Endodermal cell (in vitro differentiated cells): ENCODE results near the gene OVOL2. TPM values are rescaled to one million over a fixed set of nuclear protein-coding genes. Genes with fewer than 3 reads are reported as not detected.

ENCODE experiments used
- DNase-seq: peaks from one replicate; pipeline ENCODE4 v3.0.0-alpha.2; 2017
- H3K27ac ChIP-seq: 2 replicates; pipeline ENCODE4 v1.5.1; 2013; ENCODE audit warnings: mild to moderate bottlenecking, low read depth, low read length, moderate library complexity
- H3K27me3 ChIP-seq: 2 replicates; pipeline ENCODE4 v1.6.1; 2013; ENCODE audit warnings: mild to moderate bottlenecking, low read length, moderate library complexity; ENCODE audit not compliant: insufficient read depth, control insufficient read depth, poor library complexity, severe bottlenecking
- H3K36me3 ChIP-seq: 2 replicates; pipeline ENCODE4 v1.7.0; 2013; ENCODE audit warnings: mild to moderate bottlenecking, low read length, moderate library complexity; ENCODE audit not compliant: control insufficient read depth, insufficient read depth
- H3K4me1 ChIP-seq: one replicate; pipeline ENCODE4 v1.7.0; 2013; ENCODE audit warnings: low read length; ENCODE audit not compliant: control insufficient read depth, insufficient read depth
- H3K4me3 ChIP-seq: 2 replicates; pipeline ENCODE4 v1.5.1; 2013; ENCODE audit warnings: mild to moderate bottlenecking, low read length, moderate library complexity
- H3K9ac ChIP-seq: 2 replicates; pipeline ENCODE4 v1.6.1; 2013; ENCODE audit warnings: mild to moderate bottlenecking, low read length, moderate library complexity; ENCODE audit not compliant: poor library complexity, severe bottlenecking; ENCODE audit errors: extremely low read depth
- H3K9me3 ChIP-seq: 2 replicates; pipeline ENCODE4 v1.6.1; 2013; ENCODE audit warnings: mild to moderate bottlenecking, low read length, moderate library complexity; ENCODE audit not compliant: control insufficient read depth
- H3K27ac Mint-ChIP-seq: 2 replicates; pipeline ENCODE4 v1.8.0; 2020; ENCODE audit warnings: mixed read lengths
- H3K27me3 Mint-ChIP-seq: 2 replicates; pipeline ENCODE4 v1.8.0; 2021; ENCODE audit warnings: mild to moderate bottlenecking, mixed read lengths; ENCODE audit not compliant: insufficient read depth
- H3K36me3 Mint-ChIP-seq: 2 replicates; pipeline ENCODE4 v1.8.0; 2020; ENCODE audit warnings: low read depth, mixed read lengths
- H3K4me1 Mint-ChIP-seq: 2 replicates; pipeline ENCODE4 v1.8.0; 2020; ENCODE audit warnings: mixed read lengths
- H3K4me3 Mint-ChIP-seq: 2 replicates; pipeline ENCODE4 v1.8.0; 2020; ENCODE audit warnings: mild to moderate bottlenecking, moderate library complexity, mixed read lengths
- H3K9me3 Mint-ChIP-seq: 2 replicates; pipeline ENCODE4 v1.8.0; 2020; ENCODE audit warnings: mild to moderate bottlenecking, mixed read lengths
- WGBS, 2 experiments: methylation state at CpG; one replicate each; pipeline versions ENCODE4 v1.1.5 to v1.1.7; 2013; ENCODE audit warnings: missing lambda C conversion rate in 2 of 2, mixed read lengths in 1 of 2; ENCODE audit not compliant: insufficient coverage in 1 of 2, insufficient read length in 1 of 2; 5-methylcytosine and 5-hydroxymethylcytosine counted together
- total RNA-seq, 2 donors: library from RNA; stranded (reverse); fragmentation: NEBNext Ultra II Directional in 1 of 2; extraction: Animal tissue kit (Norgen Biotek cat#: 25700) in 1 of 2; gene quantifications; 2 replicates in 1 of 2; 3 replicates in 1 of 2; pipeline ENCODE4 v1.2.1, GENCODE V29; 2021
- TF ChIP-seq, protein P1 (sequence below): fragments of 200-600 bp; sonication (generic); conservative IDR thresholded peaks from 2 replicates; pipeline ENCODE4 v1.5.0; 2021; ENCODE audit warnings: antibody characterized with exemption, mild to moderate bottlenecking

The OVOL2 gene
- total RNA-seq, 2 donors from 2014 or later = 15.3 to 17.0 TPM

DNA sequence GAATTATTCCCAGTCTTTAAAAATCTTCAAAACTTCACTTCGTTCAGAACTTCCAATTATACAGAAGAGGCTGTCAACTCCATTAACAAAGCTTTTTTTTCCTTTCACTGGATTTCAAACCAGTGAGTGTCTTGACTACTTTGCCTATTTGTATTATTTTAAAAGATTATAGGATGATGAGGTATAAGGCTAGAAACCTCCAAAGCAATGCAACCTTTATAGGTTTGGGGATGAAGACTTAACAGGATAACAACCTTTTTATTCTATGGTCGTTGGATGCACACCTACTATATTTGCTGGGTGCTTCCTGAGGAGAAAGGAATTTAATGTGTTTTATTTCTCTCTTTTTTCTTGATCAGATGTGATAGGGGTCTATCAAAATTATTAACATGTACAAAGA, 1.9 kb upstream of the OVOL2 start:
- Mint-ChIP-seq H3K9me3 (no peaks in the 10 kb centered on the region), H3K27me3 (peaks cover 35% of the 10 kb centered on the region)
- peaks cover 63% of the 10 kb centered on the region for H3K27me3 ChIP-seq

DNA sequence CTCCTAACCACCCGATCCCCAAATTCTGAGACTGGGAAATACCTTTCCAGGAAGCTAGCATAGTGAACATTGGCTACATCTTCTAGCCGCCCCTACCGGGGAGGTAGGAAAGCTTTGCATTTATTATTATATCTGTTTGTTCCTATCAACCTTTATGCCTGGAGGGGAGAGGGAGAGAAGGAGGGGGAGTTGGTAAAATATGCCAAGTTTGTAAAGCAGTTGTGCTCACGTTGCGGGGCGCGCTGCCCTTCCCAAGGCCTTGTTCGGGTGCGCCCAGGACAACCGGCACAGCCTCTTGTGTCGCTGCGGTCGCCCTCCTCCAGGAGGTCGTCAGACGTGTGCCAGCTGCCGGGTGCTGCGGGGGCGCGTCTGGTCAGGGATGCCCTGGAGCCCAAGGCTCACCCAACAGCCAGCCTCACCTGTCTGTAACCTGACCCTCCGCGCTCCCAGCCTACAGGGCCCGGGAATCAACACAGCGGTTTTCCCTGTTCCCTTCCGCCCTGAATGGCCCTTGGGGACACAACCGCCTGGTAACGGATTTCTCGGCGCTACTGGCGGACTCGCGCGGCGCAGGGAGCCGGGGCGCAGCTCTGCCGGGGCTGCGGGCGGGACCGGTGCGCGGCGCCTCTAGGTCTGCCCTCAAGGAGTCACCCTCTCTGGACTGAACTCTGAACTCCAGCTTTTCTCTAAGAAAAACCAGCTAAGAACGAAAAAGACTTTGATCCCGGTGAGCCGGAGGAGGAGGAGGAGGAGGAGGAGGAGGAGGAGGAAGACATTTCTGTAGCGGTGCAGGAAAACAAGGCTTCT, 1.1 kb upstream of the OVOL2 start:
- H3K36me3 Mint-ChIP-seq = peaks cover 1% of the 10 kb centered on the region
- Histone ChIP-seq H3K27me3 (peaks cover 71% of the 10 kb centered on the region), H3K9ac (no peak overlapping the region), H3K4me3 (peak overlapping the region; percentile 79), H3K27ac (no peak overlapping the region), H3K36me3 (no peaks in the 10 kb centered on the region), H3K4me1 (peaks cover 4% of the 10 kb centered on the region), H3K9me3 (no peaks in the 10 kb centered on the region)
- 5% methylated on average over 17 to 46 of the region's 46 CpGs for WGBS, 2 experiments
- no peaks in the 10 kb centered on the region for H3K9me3 Mint-ChIP-seq
- peak overlapping the region; percentile 61 for H3K4me3 Mint-ChIP-seq
- DNase-seq = peak; percentile 93
- TF ChIP-seq, protein P1, sequence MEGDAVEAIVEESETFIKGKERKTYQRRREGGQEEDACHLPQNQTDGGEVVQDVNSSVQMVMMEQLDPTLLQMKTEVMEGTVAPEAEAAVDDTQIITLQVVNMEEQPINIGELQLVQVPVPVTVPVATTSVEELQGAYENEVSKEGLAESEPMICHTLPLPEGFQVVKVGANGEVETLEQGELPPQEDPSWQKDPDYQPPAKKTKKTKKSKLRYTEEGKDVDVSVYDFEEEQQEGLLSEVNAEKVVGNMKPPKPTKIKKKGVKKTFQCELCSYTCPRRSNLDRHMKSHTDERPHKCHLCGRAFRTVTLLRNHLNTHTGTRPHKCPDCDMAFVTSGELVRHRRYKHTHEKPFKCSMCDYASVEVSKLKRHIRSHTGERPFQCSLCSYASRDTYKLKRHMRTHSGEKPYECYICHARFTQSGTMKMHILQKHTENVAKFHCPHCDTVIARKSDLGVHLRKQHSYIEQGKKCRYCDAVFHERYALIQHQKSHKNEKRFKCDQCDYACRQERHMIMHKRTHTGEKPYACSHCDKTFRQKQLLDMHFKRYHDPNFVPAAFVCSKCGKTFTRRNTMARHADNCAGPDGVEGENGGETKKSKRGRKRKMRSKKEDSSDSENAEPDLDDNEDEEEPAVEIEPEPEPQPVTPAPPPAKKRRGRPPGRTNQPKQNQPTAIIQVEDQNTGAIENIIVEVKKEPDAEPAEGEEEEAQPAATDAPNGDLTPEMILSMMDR = peak; percentile 40
- H3K27ac Mint-ChIP-seq = peak overlapping the region; percentile 29
- H3K4me1 Mint-ChIP-seq = peaks cover 21% of the 10 kb centered on the region
- H3K27me3 Mint-ChIP-seq = peaks cover 35% of the 10 kb centered on the region

More for the DNA sequence above, 1.9 kb upstream of the OVOL2 start:
- Histone ChIP-seq H3K4me3 (peak overlapping the region; percentile 79), H3K27ac (no peak overlapping the region), H3K4me1 (peaks cover 4% of the 10 kb centered on the region), H3K9ac (no peak overlapping the region), H3K36me3 (no peaks in the 10 kb centered on the region), H3K9me3 (no peaks in the 10 kb centered on the region)
- no peak overlapping the region for H3K27ac Mint-ChIP-seq
- no peak for DNase-seq
- TF ChIP-seq, protein P1 = no peak
- H3K4me3 Mint-ChIP-seq = peak overlapping the region; percentile 61
- WGBS, 2 experiments = 40% methylated on average over 2 of the region's 2 CpGs; no CpG with 5 or more reads in 1 of the 2 experiments
- H3K36me3 Mint-ChIP-seq = no peaks in the 10 kb centered on the region
- H3K4me1 Mint-ChIP-seq = peaks cover 20% of the 10 kb centered on the region

DNA sequence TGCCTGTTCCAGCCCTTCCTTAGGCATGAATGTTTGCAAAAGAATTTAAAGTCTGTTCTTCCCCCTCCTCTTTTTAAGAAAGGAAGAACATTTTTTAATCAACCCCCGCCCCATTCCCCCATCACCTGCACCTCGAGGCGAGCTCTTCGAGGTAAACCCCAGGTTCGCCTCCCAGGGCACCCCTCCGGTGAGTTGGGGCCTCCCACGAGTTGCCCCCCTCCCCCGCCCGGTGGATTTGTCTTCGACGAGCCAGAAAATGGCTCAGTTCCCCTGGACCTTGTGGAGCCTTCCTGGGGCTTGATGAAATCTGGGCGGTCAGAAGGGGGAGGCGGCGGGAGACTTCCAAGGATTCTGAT, 256 bp upstream of the OVOL2 start:
- H3K27me3 Mint-ChIP-seq = peaks cover 35% of the 10 kb centered on the region
- Histone ChIP-seq H3K4me1 (peaks cover 4% of the 10 kb centered on the region), H3K9ac (no peak overlapping the region), H3K36me3 (no peaks in the 10 kb centered on the region), H3K27ac (no peak overlapping the region), H3K27me3 (peaks cover 75% of the 10 kb centered on the region), H3K4me3 (peak overlapping the region; percentile 79), H3K9me3 (no peaks in the 10 kb centered on the region)
- TF ChIP-seq, protein P1 = no peak
- peaks cover 6% of the 10 kb centered on the region for H3K36me3 Mint-ChIP-seq
- H3K4me1 Mint-ChIP-seq = peaks cover 24% of the 10 kb centered on the region
- DNase-seq = no peak
- peak overlapping the region; percentile 61 for H3K4me3 Mint-ChIP-seq
- H3K27ac Mint-ChIP-seq = no peak overlapping the region
- 0 to 4% methylated on average over 4 to 12 of the region's 14 CpGs for WGBS, 2 experiments
- H3K9me3 Mint-ChIP-seq = no peaks in the 10 kb centered on the region
